Spleen (tissue), 11 donors: ENCODE measurements around the gene ADAMTS4. TPM values are rescaled to one million over a fixed set of nuclear protein-coding genes. Genes with fewer than 3 reads are reported as not detected.

Source experiments
- DNase-seq: peaks from one replicate; pipeline ENCODE4 v3.0.0-alpha.2; 2020
- H3K27ac ChIP-seq, 8 donors: fragments of 200-600 bp; sonication (generic) in 7 of 8; 1 replicate in 4 of 8; 2 replicates in 4 of 8; pipeline versions ENCODE4 v1.5.0 to v1.8.0; 2016 to 2021; ENCODE audit warnings: inconsistent platforms in 4 of 8, mild to moderate bottlenecking in 4 of 8, moderate library complexity in 1 of 8
- H3K27me3 ChIP-seq, 7 donors: fragments of 200-600 bp; sonication (generic) in 6 of 7; replicated peaks in 1 of 7; 1 replicate in 4 of 7; 2 replicates in 3 of 7; pipeline versions ENCODE4 v1.5.0 to v1.8.0; 2016 to 2021; ENCODE audit warnings: inconsistent platforms in 3 of 7, mild to moderate bottlenecking in 1 of 7
- H3K36me3 ChIP-seq, 6 donors: fragments of 200-600 bp; sonication (generic) in 5 of 6; 1 replicate in 4 of 6; 2 replicates in 2 of 6; pipeline versions ENCODE4 v1.5.0 to v1.8.0; 2016 to 2021; ENCODE audit warnings: inconsistent platforms in 2 of 6
- H3K4me1 ChIP-seq, 6 donors: fragments of 200-600 bp; sonication (generic) in 5 of 6; 1 replicate in 3 of 6; 2 replicates in 3 of 6; pipeline versions ENCODE4 v1.5.0 to v1.8.0; 2016 to 2021; ENCODE audit warnings: inconsistent platforms in 3 of 6
- H3K4me3 ChIP-seq, 8 donors: fragments of 200-600 bp; sonication (generic) in 7 of 8; 1 replicate in 4 of 8; 2 replicates in 4 of 8; pipeline versions ENCODE4 v1.5.0 to v1.8.0; 2016 to 2021; ENCODE audit warnings: inconsistent platforms in 4 of 8, mild to moderate bottlenecking in 4 of 8, moderate library complexity in 2 of 8
- H3K9me3 ChIP-seq, 8 donors: fragments of 200-600 bp; sonication (generic) in 7 of 8; 1 replicate in 4 of 8; 2 replicates in 4 of 8; pipeline versions ENCODE4 v1.5.0 to v1.8.0; 2016 to 2021; ENCODE audit warnings: inconsistent platforms in 4 of 8
- POLR2A ChIP-seq, 3 donors: fragments of 450-650 bp; IDR thresholded peaks; one replicate each; pipeline ENCODE4 v1.5.1; 2017; ENCODE audit warnings: antibody characterized with exemption in 3 of 3, mild to moderate bottlenecking in 1 of 3
- POLR2AphosphoS5 ChIP-seq, 3 donors: sonication (generic); formaldehyde crosslinking; IDR thresholded peaks; one replicate each; pipeline ENCODE4 v1.5.1; 2017; ENCODE audit warnings: antibody characterized with exemption in 3 of 3
- WGBS, 5 donors: extraction: QIAGEN DNeasy Blood & Tissue Kit in 3 of 5; methylation state at CpG; one replicate each; pipeline versions ENCODE4 v1.1.5 to v1.1.7; 2013 to 2018; 5-methylcytosine and 5-hydroxymethylcytosine counted together
- intact Hi-C: fragments of 100-400 bp; cut with DNase I; formaldehyde crosslinking; loops from one replicate; pipeline ENCODE4 v1.15.0; 2023; ENCODE audit warnings: low total_unique reads
- polyA plus RNA-seq, 3 donors: library from polyadenylated mRNA; stranded (reverse); fragments of 200-250 nt; gene quantifications; one replicate each; pipeline ENCODE4 v1.2.1, GENCODE V29; 2013
- total RNA-seq, 7 donors: library from RNA; depleted of rRNA in 3 of 7; stranded (reverse); fragments of >200 nt in 3 of 7; fragmentation: NEBNext Ultra II Directional in 4 of 7; extraction: Animal tissue kit (Norgen Biotek cat#: 25700) in 4 of 7; gene quantifications; one replicate each; pipeline versions ENCODE4 v1.1.0 to v1.2.1, GENCODE V29; 2016 to 2021
- TF ChIP-seq, protein P1 (sequence below), 11 experiments: fragments of 200-600 bp in 7 of 11; fragments of 450-650 bp in 4 of 11; sonication (generic) in 4 of 11; IDR thresholded peaks in 8 of 11; conservative IDR thresholded peaks in 3 of 11; 1 replicate in 7 of 11; 2 replicates in 4 of 11; pipeline versions ENCODE4 v1.4.0 to v1.8.0; 2016 to 2021; ENCODE audit warnings: antibody characterized with exemption in 11 of 11, inconsistent platforms in 4 of 11, mild to moderate bottlenecking in 1 of 11
- donor health status: healthy with polysubstance abuse.
- donor health status: DM: no; HTN: no; CAD: no; lungs with moderate emphysema.
- donor health status: DM: no; HTN: no; CAD: no.
- donor health status: Bipolar disorder and iron deficiency.
- donor health status: healthy.
- donor health status: DM: no; HTN: no; CAD: no.
- donor health status: DM: yes; HTN: yes; CAD: no.

ADAMTS4 gene
- total and polyA plus RNA-seq, 10 donors = 0.26 to 37.8 (median 4.0) TPM

DNA sequence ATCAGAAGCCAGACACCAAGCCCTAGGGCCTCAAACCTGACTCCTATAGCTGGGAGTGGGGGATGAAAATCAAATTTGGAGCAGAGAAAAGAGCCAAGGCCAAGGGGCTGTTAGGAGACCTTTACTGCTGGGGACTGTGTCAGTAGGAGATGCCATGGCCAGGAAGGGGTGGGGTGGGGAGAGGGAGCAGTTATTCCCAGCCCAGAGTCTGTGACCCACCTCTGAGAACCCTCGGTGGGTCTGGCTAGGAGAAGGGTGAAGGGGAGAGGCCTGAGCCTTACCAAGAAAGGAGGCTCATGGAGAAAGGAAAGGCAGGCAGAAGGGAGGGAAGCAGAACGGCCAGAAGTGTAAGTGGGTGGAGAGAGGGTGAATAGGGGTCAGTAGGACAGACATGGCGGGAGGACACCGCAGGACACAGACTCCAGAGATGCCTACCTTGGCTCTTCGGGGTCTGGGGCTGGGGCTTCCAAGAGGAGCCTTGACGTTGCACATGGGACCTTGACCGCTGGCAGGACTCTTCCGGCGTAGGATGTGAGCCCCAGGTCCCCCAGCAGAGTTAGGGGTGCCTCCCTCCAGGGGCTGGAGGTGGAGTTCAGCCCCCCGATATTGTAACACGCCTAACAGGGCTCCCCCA is 1.2 kb downstream of the ADAMTS4 start:
- no peaks in the 10 kb centered on the region for H3K9me3 ChIP-seq
- H3K4me1 ChIP-seq = peaks cover 55 to 97% (median 88%) of the 10 kb centered on the region in 6 donors
- H3K27ac ChIP-seq = peak overlapping the region; percentile 21 to 97 (median 94)
- H3K27me3 ChIP-seq = no peaks in the 10 kb centered on the region
- H3K4me3 ChIP-seq = peak overlapping the region in 7 of 8 donors; percentile 5 to 62 (median 24)
- DNase-seq = peak; percentile 44
- 56 to 82% (median 65%) methylated on average over 9 to 11 of the region's 11 CpGs for WGBS, 5 donors
- TF ChIP-seq, protein P1, sequence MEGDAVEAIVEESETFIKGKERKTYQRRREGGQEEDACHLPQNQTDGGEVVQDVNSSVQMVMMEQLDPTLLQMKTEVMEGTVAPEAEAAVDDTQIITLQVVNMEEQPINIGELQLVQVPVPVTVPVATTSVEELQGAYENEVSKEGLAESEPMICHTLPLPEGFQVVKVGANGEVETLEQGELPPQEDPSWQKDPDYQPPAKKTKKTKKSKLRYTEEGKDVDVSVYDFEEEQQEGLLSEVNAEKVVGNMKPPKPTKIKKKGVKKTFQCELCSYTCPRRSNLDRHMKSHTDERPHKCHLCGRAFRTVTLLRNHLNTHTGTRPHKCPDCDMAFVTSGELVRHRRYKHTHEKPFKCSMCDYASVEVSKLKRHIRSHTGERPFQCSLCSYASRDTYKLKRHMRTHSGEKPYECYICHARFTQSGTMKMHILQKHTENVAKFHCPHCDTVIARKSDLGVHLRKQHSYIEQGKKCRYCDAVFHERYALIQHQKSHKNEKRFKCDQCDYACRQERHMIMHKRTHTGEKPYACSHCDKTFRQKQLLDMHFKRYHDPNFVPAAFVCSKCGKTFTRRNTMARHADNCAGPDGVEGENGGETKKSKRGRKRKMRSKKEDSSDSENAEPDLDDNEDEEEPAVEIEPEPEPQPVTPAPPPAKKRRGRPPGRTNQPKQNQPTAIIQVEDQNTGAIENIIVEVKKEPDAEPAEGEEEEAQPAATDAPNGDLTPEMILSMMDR (IDR thresholded peaks at IDR 0.05 in 8 of 11, conservative IDR thresholded peaks at IDR 0.05 in 3 of 11) = no peak
- TF ChIP-seq POLR2AphosphoS5 (IDR thresholded peaks at IDR 0.05) = no peak
- no peak for TF ChIP-seq POLR2A (IDR thresholded peaks at IDR 0.05)
- intact Hi-C loops = no loop called here
- H3K36me3 ChIP-seq = no peaks in the 10 kb centered on the region

DNA sequence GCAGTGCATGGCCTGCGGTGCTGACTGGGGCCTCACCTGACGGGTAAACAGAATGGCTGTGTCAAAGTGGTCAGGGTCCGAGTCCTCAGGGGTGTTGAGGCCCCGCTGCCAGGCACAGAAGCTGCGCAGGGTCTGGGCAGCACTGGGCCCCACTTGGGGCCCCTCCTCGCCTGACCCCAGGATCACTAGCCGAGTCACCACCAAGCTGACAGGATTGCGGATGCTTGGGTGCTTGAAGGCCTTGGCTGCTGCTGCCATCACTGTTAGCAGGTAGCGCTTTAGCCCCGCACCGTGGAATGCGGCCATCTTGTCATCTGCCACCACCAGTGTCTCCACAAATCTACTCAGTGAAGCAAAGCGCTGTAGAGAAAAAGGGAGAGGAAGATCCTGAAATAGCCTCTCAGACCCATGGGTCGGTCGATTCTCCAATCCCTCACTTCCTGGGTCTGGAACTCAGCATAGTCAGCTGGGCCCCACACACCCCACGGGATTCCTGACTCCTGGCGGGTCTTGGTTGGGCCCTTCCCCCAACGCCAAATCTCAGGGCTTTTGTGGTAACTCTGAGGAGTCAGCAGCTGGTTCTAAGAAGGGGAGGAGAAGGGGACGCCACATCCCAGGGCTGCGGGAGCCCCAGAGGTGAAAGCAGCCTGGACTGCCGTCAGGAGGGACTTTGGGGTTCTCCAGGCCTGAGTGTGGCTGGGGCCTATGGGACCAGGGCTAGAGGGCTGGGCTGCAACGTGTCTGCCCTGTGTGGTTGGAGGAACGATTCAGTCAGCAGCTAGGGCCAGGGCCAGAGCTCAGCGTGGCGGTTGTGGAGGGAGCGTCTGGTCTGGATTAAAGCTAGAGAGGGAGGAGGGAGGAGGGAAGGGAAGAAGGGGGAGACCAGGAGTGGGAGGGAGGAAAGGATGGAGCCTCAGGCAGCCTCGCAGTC is 2.1 kb downstream of the ADAMTS4 start:
- peak; percentile 69 for DNase-seq
- no peaks in the 10 kb centered on the region for H3K27me3 ChIP-seq
- intact Hi-C loops = no loop called here
- peak overlapping the region in 6 of 8 donors; percentile 5 to 62 (median 19) for H3K4me3 ChIP-seq
- H3K27ac ChIP-seq = peak overlapping the region in 7 of 8 donors; percentile 33 to 97 (median 94)
- no peaks in the 10 kb centered on the region for H3K9me3 ChIP-seq
- H3K4me1 ChIP-seq = peaks cover 59 to 100% (median 94%) of the 10 kb centered on the region in 6 donors
- WGBS, 5 donors = 74 to 85% (median 77%) methylated on average over 20 to 27 of the region's 27 CpGs
- TF ChIP-seq POLR2AphosphoS5 (IDR thresholded peaks at IDR 0.05) = peak in 2 of 3 donors; percentile 33 to 52
- TF ChIP-seq, protein P1 (IDR thresholded peaks at IDR 0.05 in 8 of 11, conservative IDR thresholded peaks at IDR 0.05 in 3 of 11) = no peak
- H3K36me3 ChIP-seq = no peaks in the 10 kb centered on the region

DNA sequence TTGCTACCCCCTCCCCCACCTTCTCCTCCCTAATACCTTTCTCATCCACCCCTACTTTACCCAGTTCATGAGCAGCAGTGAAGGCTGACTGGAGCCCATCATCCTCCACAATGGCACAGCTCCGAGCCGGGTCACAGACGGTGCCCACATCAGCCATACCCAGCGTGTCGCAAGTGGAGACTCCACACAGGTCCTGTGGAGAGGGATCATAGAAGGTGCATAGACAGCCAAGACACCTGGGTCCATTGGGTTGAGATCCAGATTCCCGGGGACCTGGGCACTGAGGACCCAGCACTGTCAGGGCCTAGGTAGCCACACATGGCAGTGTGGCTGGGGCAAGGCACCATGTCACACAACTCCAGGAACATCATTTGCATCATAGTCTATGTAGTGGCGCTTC is 2.7 kb downstream of the ADAMTS4 start:
- DNase-seq = peak; percentile 57
- Histone ChIP-seq H3K9me3 (no peaks in the 10 kb centered on the region), H3K27ac (peak overlapping the region in 3 of 8 donors; percentile 94 to 97 (median 97)), H3K4me1 (peaks cover 56 to 100% (median 93%) of the 10 kb centered on the region in 6 donors), H3K27me3 (no peaks in the 10 kb centered on the region), H3K4me3 (peak overlapping the region in 1 of 8 donors; percentile 62), H3K36me3 (peaks cover 0 to 5% (median 0%) of the 10 kb centered on the region in 6 donors)
- 94 to 100% (median 97%) methylated on average over 6 to 7 of the region's 7 CpGs for WGBS, 5 donors
- intact Hi-C loops = no loop called here
- TF ChIP-seq, protein P1 (IDR thresholded peaks at IDR 0.05 in 8 of 11, conservative IDR thresholded peaks at IDR 0.05 in 3 of 11) = no peak
- TF ChIP-seq POLR2A (IDR thresholded peaks at IDR 0.05) = no peak
- no peak for TF ChIP-seq POLR2AphosphoS5 (IDR thresholded peaks at IDR 0.05)
